GM18909 (cell line): ENCODE measurements around the gene ADAM22.

Experiments
- ATAC-seq: cut with Tn5 transposase; IDR thresholded peaks from one replicate; pipeline ENCODE4 v1.9.1; 2021; ENCODE audit warnings: mild to moderate bottlenecking; ENCODE audit not compliant: unreplicated experiment, poor library complexity

ADAM22 gene

DNA sequence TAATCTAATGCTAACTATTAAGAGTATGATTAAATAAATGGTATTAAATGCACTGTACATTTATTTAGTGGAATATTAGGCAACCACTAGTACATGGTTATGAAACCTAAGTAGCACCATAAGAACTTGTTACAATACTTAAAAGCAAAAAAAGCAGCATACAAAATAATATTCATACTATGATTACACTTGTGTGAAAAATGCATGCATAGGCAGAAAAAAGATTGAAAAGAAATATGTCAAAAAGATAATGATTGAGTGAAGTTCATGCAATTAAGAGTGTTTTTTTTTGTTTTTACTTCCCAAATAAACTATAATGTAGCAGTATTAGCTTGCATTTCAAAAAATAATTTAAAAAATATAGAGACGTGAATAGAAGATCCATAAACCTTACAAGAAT lies 305.8 kb downstream of the ADAM22 start:
- no peak for ATAC-seq

DNA sequence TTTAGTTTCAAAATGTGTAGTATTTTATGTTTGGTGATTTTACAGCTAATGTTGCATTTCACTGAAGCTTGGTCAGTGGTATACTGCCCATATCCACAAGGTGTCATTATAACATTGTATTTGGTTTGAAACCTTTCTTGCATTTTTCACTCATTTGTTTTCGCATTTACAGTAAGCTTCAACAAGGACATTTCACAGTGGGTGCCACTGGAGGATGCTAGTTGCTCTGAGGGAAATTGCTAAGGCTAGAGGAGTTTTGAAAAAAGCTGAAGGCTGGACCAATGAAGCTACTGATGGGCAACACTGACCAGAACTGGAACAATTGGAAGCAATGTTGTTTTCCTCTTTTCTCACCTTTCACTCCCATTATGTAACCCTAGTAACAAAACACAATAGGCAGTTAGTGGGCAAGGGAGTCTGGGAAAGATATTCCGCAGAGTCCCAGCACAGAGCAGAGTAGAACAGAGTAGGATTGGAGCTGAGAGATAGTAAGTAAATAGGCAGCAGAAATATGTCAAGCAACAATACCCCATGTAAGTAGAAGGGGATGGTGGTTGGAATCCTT lies 309.4 kb downstream of the ADAM22 start:
- peak; percentile 79 for ATAC-seq

DNA sequence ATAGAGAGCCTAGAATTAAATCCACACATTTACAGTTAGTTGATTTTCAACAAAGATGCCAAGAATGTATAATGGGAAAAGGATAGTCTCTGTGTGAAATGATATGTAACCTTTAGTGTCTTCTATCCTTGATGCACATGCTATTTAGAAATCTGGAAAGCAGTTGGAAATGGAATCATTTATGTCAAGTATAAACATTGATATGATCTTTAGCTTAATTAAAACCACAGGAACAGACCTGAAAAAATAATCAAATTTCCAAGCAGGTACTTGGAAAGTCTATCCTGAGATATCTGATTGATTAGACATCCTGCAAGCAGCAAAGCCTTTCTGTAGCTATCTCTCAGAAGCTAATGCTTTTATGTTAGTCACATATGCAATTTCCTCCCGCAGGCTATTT lies 310.2 kb downstream of the ADAM22 start:
- no peak for ATAC-seq
